GM18867 (cell line): ENCODE data around the gene CMTM5.
"Not testable (repeated sequence)": the region's sequence is repeated elsewhere in the genome, so short reads cannot be mapped to it uniquely, and the experiment has no call there.

ENCODE experiments used
- ATAC-seq: cut with Tn5 transposase; IDR thresholded peaks from one replicate; pipeline ENCODE4 v1.9.1; 2021; ENCODE audit warnings: mild to moderate bottlenecking, moderate library complexity; ENCODE audit not compliant: unreplicated experiment

The CMTM5 gene

DNA sequence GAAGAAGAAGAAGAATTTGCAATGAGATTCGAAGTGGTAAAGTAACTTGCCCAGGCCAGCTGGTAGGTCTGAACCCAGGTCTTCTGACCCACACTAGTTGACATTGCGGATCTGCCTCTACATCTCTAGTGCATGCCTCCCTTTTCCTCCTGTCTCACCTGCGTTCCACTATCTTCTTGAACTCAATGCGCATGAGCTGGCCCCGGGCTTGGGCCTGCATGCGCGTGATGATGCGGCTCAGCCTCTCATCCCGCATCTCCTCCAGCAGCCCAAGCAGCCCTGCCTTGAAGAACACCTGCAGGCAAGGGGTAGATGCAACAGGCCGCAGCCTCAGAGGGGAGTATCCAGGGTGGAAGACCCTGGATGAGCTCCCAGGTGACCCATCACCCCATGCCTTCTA is 19.3 kb downstream of the CMTM5 start:
- ATAC-seq = no peak

- ATAC-seq = no peak
Measured at GRCh38 chr14:23396781-23397407, 20.0 kb downstream of the CMTM5 start.

- no peak for ATAC-seq
Measured at GRCh38 chr14:23398348-23398747, 21.5 kb downstream of the CMTM5 start.

- no peak for ATAC-seq
Measured at GRCh38 chr14:23399136-23399535, 22.3 kb downstream of the CMTM5 start.

GRCh38 chr14:23399591-23399990 is 22.7 kb downstream of the CMTM5 start:
- ATAC-seq = no peak

DNA sequence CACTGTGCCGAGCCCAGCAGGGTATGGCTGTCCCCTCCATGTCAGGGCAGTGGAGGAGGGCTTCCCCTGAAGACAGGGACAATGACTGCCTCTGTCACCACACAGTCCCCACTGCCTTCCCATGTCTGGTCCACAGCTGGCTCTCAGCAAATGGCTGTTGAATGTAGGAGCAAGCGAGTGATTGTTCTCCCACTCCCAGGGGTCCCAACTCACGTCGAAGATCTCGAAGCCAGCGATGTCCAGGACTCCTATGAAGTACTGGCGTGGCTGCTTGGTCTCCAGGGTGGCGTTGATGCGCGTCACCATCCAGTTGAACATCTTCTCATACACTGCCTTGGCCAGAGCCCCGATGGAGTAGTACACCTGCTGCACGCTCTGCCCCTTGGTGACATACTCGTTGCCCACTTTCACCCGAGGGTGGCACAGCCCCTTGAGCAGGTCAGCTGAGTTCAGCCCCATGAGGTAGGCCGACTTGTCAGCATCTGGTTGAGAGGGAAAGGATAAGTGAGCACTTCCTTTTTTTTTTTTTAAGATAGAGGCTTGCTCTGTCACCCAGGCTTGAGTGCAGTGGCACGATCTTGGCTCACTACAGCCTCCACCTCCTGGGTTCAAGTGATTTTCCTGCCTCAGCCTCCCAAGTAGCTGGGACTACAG is 23.8 kb downstream of the CMTM5 start:
- not testable (repeated sequence) for ATAC-seq

DNA sequence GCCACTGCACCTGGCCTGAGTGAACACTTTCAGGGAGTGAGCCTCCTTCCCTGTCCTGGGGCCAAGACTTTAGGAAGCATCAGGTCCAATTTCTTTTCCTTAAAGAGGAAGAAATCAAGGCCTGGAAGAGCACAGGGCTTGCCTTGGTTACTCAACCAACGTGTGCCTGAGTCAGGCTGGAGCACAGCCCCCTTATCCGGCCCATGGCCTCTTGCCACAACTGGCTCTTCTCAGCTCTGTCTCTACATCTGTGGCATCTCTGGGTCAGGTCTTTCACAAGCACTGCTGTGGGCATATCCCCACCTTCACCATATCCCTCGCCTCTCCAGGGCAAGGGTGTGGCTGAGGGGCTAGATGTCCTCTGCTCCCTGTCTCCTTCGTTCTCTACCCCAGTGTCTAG is 24.4 kb downstream of the CMTM5 start:
- no peak for ATAC-seq

DNA sequence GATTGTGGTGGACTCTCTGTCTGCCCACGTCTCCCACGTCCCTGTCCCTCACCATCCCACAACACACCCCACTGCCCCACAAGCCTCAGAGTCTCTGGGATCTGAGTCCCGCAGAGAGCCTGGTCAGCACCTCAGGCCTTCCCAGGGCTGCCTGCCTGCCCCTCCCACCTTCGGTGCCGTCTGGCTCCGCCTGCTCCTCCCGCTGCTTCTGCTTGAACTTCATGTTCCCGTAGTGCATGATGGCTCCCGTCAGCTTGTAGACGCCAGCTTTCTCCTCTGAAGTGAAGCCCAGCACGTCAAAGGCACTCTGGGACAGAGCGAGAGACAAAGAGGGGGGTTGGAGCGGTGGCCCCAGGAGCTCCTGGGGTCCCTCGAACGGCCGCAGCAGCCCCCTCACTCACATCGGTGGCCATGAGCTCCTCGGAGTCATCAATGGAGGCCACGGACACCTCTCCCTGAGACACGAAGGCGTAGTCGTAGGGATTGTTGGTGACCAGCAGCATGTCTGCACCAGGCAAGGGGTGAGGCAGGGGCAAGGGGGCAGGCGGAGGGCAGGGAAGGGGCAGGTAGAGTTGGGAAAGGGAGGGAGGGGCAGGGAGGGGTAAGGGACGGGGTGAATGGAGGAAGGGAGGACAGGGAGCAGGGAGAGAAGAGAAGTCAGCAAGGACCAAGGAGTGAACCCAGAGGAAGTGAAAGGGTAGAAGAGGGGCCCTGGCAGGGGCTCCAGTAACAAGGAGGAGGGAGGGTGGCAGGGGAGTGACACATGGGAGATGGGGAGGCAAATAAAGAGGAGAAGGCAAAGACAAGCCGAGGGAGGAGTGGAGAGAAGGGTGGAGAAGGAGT is 25.7 kb downstream of the CMTM5 start:
- no peak for ATAC-seq

GRCh38 chr14:23403139-23403438 is 26.2 kb downstream of the CMTM5 start:
- ATAC-seq = no peak

DNA sequence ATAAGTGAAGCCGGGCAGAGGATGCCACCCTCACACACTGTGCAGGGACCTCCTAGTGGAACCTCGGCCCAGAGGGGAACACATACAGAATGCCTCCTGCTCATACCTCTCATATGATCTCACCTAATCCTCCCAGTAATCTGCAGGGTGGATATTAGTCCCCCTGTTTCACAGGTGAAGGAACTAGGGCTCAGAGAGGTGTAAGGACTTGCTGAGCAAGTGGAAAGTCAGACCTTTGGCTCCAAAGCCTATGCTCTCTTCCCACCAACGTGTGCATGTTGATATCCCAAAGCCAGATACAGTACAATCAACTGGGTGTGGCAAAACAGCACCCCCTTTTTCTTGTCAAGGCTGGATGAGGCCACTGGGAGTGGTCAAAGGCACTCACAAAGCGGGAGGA is 27.1 kb downstream of the CMTM5 start:
- ATAC-seq = no peak

DNA sequence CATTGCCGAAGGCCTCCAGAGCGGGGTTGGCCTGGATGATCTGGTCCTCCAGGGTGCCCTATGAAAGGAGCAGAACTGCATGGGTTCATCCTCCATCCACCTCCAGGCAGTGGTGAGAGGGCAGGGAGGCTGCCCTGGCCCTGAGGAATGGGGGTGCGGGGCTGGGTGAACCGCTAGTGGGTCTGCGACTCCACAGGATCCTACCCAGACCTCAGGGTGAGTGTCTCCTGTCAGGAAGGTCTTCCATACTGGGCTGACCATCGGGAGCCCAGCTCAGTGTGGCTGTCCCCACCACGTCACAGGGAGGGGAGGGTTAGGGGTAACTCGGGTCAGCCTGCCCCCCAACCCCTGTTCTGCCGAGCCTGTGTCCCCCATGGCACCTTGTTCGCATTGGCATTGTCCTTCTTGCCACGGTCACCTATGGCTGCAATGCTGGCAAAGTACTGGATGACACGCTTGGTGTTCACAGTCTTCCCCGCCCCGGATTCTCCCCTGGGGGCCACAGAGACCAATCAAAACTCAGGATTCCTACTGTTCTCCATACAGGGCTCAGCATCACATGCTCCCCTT is 27.6 kb downstream of the CMTM5 start:
- ATAC-seq = no peak

DNA sequence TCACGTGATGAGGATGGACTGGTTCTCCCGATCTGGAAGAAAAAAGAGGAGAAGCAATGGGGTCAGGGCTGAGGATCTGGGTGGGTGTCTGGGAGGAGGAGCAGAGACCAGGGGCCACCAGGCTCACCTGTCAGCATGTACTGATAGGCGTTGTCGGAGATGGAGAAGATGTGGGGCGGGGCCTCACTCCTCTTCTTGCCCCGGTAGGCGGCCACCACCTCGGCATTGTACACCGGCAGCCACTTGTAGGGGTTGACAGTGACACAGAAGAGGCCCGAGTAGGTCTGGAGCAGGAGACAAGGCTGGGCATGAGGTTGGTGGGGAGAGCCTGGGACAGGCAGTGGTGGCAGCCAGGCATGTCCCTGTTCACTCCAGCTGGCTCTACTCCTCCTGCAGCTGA is 28.2 kb downstream of the CMTM5 start:
- ATAC-seq = no peak

DNA sequence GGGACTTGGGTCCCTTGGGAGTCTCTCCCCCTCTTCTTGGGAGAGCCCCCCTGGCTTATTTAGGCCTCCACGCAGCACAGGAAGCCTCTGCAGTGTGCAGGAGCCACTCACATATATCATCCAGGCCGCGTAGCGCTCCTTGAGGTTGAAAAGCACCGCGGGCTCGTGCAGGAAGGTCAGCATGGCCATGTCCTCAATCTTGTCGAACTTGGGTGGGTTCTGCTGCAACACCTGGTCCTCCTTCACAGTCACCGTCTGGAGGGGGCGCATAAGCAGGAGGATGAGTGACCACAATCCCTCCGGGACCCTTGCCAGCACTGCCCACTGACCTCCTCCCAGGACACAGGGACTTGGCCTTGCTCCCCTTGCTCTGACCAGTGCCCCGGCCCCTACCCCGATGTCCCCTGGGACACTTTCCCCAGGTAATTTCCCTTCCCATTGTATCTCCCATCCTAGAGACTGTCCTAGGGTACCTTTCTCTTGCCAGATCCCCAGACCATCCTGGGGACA is 28.7 kb downstream of the CMTM5 start:
- ATAC-seq = no peak

DNA sequence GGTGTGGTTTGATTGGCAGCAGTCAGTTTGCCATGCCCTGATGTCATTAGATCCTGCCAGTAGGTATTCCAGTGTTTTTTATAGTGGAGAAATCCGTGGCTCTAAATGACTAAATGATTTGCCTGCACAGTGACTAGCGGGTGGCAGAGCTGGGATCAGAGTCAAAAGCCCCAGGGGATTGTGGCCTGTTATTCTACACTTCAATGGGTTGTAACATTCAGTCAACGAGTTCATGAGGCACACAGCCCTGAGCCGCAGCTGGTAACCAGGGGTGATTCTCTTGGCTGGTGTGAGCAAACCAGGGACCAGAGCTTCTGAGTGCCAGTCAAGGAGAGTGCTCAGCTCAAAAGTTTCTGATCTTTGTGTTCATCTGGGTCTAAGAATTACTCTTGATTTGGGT is 29.4 kb downstream of the CMTM5 start:
- no peak for ATAC-seq

DNA sequence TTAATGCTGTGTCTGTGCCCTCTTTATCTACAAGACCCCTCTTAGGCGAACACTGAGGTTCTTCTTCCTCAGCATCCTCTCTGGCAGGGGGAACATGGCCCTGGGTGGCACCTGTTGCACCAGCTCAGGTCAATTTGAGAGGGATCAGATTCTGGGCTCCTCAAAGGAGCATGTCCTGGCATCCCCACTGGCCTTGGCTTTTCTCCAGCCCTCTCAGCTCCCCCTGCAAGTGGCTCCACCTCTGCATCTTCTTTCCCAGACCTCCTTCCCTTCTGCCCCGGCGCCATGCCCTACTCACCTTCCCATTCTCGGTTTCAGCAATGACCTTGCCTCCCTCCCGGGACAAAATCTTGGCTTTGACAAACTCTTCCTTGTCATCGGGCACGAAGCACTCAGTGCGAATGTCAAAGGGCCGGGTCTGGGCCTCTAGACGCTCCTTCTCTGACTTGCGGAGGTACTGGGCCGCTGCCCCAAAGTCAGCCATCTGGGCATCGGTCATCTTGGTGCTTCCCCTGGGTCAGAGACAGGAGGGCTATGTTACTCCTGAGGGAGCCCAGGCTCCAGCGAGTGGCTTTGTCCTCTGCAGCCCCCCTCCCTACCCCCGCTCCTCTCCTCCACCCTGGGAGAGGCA is 30.0 kb downstream of the CMTM5 start:
- ATAC-seq = no peak

DNA sequence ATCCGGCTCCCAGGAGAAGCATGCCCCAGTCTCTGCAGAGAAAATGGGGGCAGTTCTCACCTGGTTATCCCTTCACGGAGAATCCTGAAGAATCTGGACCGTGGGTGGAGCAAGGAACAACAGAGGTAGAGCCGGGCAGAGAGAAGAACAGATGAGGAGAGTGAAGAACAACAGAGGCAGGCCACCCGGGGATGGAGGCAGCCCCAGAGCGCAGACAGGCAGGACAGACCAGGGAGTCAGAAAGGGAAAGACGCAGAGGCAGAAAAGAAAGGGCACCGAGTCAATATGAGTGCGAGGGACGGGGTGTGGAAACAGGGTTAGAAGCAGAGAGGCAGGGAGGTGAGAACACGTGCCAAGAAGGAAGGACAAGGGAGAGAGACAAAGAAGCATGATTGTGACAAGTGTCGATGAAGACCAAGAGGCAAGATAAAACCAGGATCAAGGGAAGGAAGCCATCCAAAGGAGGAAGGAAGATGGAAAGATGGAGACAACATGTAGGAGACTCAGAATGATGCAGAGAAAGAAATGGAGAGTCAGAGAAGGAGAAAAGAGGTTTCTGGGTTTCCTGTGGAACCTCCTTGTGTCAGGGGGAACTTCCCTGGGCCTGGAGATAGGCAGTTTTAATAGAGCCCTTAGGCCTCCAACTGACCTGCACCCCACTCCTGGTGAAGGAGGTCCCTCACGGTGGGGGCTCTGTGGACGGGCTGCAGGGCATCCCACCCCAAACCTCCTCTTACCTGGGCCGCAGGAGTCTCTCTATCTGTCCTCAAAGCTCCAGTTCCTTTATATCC is 30.9 kb downstream of the CMTM5 start, which contains the start of gene MYH6:
MYH6 (minus strand) TSS at position 758 of the 791 bp plus-strand sequence. CDS start 1,050 bp downstream, outside the sequence.
- ATAC-seq = no peak

DNA sequence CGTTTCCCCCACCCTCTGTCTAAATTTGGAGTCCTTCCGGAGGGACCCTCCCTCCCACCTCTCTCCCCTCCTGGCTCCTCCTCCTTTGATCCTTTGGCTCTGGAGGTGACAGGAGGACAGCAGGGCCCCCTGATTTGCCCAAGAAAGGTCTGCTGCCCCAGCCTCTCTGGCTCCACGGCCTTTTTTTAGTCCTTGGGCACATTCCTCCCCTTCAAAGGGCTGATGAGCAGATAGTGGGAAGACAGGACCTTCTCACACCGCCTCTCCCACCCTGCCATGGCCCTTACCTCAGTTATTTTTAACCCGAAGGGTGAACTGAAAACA is 31.4 kb downstream of the CMTM5 start:
- no peak for ATAC-seq

DNA sequence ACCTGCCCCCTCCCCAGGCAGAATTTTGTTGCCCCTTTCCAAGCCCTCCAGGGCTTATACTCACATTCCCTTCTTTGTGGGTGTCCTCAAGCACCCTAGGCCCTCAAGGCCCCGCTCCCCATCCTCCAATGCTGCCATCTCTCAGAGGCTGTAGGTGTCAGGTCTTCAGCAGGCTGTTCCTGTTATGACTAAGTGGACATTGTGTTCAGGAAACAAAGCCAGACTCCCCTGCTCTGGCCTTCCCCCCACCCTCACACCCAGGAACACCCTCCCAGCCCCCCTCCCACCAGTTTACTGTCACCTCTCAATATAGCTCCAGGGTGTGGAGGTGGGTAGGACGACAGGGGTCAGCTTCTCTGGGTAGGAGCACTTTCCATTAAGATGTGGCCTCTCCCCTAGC is 32.6 kb downstream of the CMTM5 start:
- ATAC-seq = no peak

- no peak for ATAC-seq
Measured at GRCh38 chr14:23409966-23410635, 33.3 kb downstream of the CMTM5 start.
